Measurements from ENCODE around the gene SNX5.

Gene SNX5

GRCh38 chr20:17910828-17911294 lies 57.7 kb downstream of the SNX5 start:
- no peak for DNase-seq

GRCh38 chr20:17909869-17910321 lies 58.7 kb downstream of the SNX5 start:
- DNase-seq = no peak

GRCh38 chr20:17905544-17905943 lies 63.0 kb downstream of the SNX5 start:
- DNase-seq = no peak

GRCh38 chr20:17904027-17904426 lies 64.6 kb downstream of the SNX5 start:
- DNase-seq = no peak

- no peak for DNase-seq
Observed at GRCh38 chr20:17902531-17903083, 66.0 kb downstream of the SNX5 start.

GRCh38 chr20:17901971-17902370 lies 66.6 kb downstream of the SNX5 start:
- no peak for DNase-seq

- peak; percentile 27 to 48 (median 32) for DNase-seq
Observed at GRCh38 chr20:17898548-17898994, 70.0 kb downstream of the SNX5 start.

GRCh38 chr20:17897566-17898307 lies 70.9 kb downstream of the SNX5 start:
- DNase-seq = no peak

GRCh38 chr20:17896771-17897369 lies 71.7 kb downstream of the SNX5 start:
- no peak for DNase-seq

GRCh38 chr20:17896193-17896723 lies 72.3 kb downstream of the SNX5 start:
- DNase-seq = no peak

- DNase-seq = peak in 1 of 4 experiments; percentile 3
Observed at GRCh38 chr20:17895641-17896171, 72.9 kb downstream of the SNX5 start.

- DNase-seq = no peak
Observed at GRCh38 chr20:17893445-17893844, 75.1 kb downstream of the SNX5 start.

GRCh38 chr20:17892189-17892938 lies 76.2 kb downstream of the SNX5 start:
- no peak for DNase-seq
